SH-SY5Y (cell line): ENCODE measurements around the gene WDR70.

Experiments used
- GATA2 ChIP-seq: IDR thresholded peaks from 2 replicates; pipeline ENCODE4 v1.6.1; 2011; ENCODE audit warnings: mild to moderate bottlenecking, low read depth, low read length
- GATA3 ChIP-seq: IDR thresholded peaks from 2 replicates; pipeline ENCODE4 v1.6.1; 2011; ENCODE audit warnings: low read depth, mild to moderate bottlenecking, low read length, moderate library complexity

WDR70 gene

GRCh38 chr5:37769108-37769507 is 390.0 kb downstream of the WDR70 start:
- TF ChIP-seq GATA2: no peak

- TF ChIP-seq GATA2 (no peak), GATA3 (no peak)
Measured at GRCh38 chr5:37769840-37770239, 390.7 kb downstream of the WDR70 start.

- TF ChIP-seq GATA2: no peak
- TF ChIP-seq GATA3: no peak
Measured at GRCh38 chr5:37770786-37771185, 391.7 kb downstream of the WDR70 start.

GRCh38 chr5:37771203-37771611 is 392.1 kb downstream of the WDR70 start:
- TF ChIP-seq GATA2 (no peak), GATA3 (no peak)

- TF ChIP-seq GATA2 (no peak), GATA3 (no peak)
Measured at GRCh38 chr5:37771731-37772130, 392.6 kb downstream of the WDR70 start.

GRCh38 chr5:37772255-37772654 is 393.1 kb downstream of the WDR70 start:
- TF ChIP-seq GATA2 (no peak), GATA3 (no peak)

- TF ChIP-seq GATA2 (no peak), GATA3 (no peak)
Measured at GRCh38 chr5:37773809-37774208, 394.7 kb downstream of the WDR70 start.

GRCh38 chr5:37774912-37775483 is 395.9 kb downstream of the WDR70 start:
- no peak for TF ChIP-seq GATA2
- no peak for TF ChIP-seq GATA3

GRCh38 chr5:37776826-37777225 is 397.7 kb downstream of the WDR70 start:
- TF ChIP-seq GATA3 (no peak), GATA2 (no peak)

GRCh38 chr5:37777432-37778130 is 398.5 kb downstream of the WDR70 start:
- no peak for TF ChIP-seq GATA3
- no peak for TF ChIP-seq GATA2

GRCh38 chr5:37786416-37786815 is 407.3 kb downstream of the WDR70 start:
- TF ChIP-seq GATA2 (no peak), GATA3 (no peak)

GRCh38 chr5:37786862-37787519 is 407.9 kb downstream of the WDR70 start:
- TF ChIP-seq GATA2 (no peak), GATA3 (no peak)

GRCh38 chr5:37787742-37788141 is 408.6 kb downstream of the WDR70 start:
- TF ChIP-seq GATA3: no peak
- TF ChIP-seq GATA2: no peak

- TF ChIP-seq GATA3 (no peak), GATA2 (no peak)
Measured at GRCh38 chr5:37789991-37790390, 410.9 kb downstream of the WDR70 start.

GRCh38 chr5:37791321-37791720 is 412.2 kb downstream of the WDR70 start:
- TF ChIP-seq GATA2: no peak
- TF ChIP-seq GATA3: no peak

- TF ChIP-seq GATA2: no peak
- TF ChIP-seq GATA3: no peak
Measured at GRCh38 chr5:37792975-37793631, 414.0 kb downstream of the WDR70 start.
